NAMALWA (cell line): Measurements from ENCODE around the gene PEPD.

ENCODE experiments used
- DNase-seq: peaks from one replicate; pipeline ENCODE4 v3.0.0-alpha.2; 2015; ENCODE audit warnings: low spot score

PEPD gene

DNA sequence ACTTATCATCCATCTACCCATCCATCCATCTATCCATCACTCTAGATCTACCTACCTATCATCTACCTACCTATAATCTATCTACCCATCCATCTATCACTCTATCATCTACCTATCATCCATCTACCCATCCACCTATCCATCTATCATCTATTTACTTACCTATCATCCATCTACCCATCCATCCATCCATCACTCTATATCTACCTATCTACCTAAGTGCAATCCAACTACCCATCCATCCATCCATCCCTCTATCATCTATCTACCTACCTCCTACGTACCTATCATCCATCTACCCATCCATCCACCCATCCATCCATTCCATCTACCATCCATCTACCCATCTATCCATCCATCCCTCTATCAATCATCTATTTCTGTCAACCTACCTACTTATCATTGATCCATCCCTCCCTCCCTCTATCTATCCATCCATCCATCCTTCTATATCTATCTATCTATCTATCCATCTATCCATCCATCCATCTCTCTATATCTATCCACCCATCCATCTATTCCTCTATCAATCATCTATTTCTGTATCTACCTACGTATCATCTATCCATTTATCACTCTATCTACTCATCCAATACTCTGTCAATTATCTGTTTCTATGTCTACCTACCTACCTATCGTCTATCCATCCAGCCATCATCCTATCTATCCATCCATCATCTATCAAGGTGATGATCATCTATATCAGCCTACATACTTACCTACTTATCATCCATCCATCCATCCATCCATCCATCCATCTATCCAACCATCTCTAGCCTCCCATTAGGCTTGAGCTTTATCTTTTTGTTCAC lies 99.0 kb downstream of the PEPD start:
- no peak for DNase-seq

- no peak for DNase-seq
Measured at GRCh38 chr19:33421368-33421767, 100.2 kb downstream of the PEPD start.

GRCh38 chr19:33420821-33421220 lies 100.8 kb downstream of the PEPD start:
- DNase-seq: no peak

DNA sequence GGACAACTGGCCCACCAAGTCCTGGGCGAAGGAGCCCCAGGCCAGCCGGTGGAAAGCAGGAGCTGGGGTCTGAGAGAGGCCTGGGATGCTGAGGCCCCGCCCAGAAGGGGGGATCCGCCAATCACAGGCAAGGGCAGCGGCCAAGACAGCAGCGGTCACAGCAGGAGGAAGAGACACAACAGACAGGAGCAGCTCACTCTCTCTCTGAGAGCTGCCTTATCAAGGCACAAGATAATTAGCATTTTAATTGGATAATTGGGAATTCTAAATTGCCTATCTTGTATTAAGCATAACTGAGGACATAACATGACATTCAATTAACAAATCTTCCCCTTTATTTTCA lies 101.8 kb downstream of the PEPD start:
- no peak for DNase-seq

DNA sequence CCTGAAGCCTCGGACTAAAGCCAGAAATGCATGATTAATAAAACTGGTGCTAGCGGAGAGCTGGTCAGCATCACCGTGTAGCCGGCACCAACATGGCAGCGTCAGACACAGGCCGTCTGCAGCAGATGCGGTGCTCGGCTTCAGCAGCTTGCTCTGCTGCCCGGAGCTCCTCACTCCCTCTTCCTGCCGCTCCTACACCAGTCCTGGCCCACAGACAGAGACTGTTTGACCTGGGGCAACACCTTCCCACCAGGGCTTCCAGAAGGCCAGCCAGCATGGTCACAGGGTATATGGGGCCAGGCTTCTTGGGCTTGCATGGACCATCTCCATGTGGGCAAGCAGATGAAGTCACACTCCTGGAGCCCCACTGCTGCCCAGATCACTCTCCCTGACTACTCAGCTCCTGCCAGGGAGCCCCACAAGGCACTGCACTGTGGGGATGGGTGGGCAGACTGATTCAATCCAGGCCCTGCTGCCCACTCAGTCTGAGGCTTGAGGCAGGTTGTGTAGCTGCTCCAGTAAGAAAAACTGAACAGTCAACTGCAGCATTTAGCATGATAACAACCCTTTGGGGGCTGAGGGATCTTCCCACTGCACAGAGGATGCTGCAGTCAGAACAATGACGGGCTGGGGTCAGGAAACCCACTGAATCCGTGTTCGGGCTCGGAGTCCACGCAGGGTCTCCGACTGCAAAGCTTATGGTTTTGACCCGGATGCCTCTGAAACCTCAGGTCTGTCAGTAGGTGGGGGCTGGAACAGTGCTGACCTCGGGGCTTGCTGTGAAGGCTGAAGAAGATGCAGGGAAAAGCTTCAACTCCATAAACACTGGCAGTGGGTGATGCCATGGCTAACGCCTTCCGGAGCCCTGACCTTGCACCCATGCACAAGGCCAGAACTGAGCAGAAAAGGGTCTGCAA lies 102.5 kb downstream of the PEPD start:
- no peak for DNase-seq

DNA sequence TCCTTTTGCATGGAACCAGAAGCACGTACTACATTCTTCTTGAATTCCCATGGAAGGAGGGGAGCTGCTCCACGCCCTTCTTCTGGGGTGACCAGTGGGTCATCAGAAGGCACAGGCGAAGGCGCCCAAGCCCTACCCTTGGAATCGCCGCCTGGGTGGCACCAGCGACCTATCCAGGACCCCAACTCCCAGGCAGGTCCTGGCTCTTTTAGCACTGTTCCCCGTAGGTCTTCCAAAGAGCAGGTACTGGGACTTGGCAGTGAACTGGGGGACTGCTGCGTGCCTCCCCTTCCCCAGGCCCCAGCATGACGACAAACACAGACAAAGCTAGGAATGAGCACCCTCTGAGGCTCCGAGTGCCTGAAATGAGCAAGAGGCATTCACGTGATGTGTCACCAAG lies 103.1 kb downstream of the PEPD start:
- DNase-seq: no peak

DNA sequence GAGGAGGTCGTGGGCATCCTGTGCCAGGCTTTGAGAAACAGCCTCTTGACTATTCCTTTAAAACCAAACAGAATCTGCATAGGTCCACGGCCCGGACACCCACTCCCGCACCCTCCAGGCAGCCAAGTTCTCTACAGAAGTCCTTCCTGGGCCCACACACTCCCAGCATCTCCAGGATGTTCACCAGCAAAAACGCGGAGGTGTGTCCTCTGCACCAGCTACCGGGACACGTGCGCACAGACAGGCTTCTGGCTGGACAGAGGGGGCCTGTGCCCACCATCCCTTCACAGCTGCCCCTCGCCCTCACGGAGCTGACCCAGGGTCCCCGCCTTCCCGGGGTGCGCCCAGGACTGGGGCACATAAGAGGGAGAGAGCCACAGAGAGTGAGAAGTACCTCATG lies 103.8 kb downstream of the PEPD start:
- DNase-seq: no peak

DNA sequence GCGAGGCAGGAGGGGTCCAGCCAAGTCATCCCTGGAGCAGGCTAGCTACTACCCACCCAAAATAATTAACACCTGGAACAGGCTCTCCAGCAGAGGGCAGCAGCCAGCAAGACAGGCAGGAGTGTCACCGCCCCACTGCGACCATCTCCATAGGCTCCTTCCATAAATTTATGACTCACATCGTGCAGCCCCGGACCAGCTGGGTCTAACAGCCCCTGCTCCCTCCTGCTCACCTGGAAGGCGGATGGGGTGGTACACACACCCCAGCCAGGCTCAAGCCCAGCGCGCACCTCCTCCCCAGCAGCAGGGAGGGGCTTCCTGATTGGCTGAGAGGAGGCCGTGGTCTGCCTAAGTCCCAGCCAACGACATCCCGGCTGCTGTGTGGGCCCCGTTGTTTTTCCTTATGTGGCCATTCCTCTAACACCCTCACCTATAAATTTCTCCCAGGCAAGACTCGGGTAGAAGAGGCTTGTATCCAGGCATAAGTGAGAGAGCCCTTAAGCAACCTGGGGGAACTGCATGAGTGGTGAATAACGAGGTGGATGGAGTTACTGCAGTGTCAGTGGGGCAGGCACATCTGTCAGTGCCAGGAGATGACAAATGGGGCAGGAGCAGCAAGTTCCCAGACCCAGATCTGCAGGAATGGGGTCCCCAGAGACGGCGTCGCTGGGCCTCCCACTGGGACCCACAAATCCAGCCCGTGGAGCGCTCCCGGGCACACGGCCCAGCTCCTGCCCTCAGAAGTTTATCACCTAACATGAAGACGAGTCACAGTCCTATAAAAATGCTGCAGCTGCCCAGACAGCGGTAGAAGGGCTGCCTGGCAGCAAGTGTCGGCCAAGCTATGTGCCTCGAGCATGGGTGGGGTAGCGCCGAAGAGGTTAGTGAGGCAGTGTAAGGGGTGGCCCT lies 105.0 kb downstream of the PEPD start:
- DNase-seq: peak; percentile 75

GRCh38 chr19:33414667-33415605 lies 106.7 kb downstream of the PEPD start:
- DNase-seq: no peak

GRCh38 chr19:33413868-33414666 lies 107.5 kb downstream of the PEPD start:
- DNase-seq: no peak

DNA sequence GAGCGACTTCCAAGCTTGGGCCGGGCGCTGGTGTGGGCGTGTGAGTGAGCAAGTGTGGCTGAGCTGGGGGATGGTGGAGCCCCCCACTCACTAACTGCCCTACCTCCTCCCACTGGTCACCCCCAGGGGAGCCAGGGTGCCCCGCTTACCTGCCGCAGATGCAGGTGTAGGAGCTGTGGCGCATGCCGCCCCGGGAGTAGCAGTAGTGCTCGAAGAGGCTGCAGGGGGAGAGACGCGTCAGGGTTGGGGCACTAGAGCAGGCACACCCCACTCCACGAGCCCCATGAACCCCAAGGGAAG lies 108.2 kb downstream of the PEPD start:
- DNase-seq: no peak

DNA sequence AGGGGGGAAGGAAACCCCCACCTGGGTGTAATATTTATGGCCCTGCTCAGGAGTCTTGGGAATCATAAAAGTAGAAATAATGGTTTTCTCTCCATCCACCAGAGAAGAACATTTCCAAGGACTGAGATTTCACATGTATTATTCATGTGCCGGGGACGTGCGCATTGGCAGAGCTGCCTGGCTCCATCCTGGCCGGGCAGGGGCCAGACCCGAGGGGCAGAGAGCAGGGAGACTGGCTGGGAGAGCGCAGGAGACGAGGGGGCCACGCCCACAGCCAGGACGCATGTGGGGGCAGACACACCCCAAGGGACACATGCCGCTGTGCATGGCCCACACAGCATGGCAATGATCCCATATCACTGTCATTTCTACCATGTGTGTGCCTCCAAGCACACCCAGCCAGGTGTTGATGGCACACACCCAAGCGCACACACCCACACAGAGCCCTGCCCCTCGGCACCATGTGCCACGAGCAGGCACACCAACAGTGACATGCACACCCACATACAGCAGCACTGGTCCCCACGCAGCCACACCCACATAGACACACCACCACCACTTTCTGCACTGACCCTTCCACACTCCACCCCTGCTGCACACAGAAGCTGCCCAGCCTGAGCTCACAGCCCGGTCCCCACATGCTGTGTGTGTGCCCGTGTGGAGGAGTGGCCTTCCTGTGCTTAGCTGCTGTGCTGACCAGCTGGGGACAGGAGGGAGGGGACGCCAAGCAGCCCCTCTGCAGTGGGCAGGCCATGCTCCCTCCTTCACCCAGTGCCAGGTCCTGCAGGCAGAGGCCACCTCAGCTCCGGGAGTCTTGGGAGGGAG lies 108.8 kb downstream of the PEPD start:
- no peak for DNase-seq

GRCh38 chr19:33411621-33412180 lies 109.9 kb downstream of the PEPD start:
- DNase-seq: no peak

DNA sequence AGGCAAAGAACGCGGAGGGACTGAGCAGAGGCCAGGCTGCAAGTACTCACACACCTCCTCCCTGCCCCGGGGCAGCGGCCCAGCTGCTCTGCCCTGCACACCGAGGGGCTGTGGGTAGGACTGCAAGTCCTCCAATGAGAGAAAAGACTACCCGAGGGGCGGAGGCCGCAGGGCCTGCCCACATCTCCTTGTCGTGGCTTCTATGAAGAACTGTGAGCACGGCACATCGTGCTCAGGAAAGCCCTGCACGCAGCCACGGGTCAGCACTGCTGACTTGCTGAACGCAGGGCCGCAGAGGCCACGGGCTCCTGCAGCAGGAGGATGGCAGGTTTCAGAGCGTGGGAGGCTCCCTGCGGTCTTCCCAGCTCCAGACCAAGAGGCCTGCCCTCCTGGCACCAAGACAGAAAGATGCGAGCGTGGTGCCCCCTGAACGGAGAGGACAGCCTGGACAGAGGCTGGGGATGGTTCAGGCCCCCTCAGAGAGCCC lies 110.6 kb downstream of the PEPD start:
- no peak for DNase-seq

GRCh38 chr19:33409906-33410685 lies 111.5 kb downstream of the PEPD start:
- no peak for DNase-seq

DNA sequence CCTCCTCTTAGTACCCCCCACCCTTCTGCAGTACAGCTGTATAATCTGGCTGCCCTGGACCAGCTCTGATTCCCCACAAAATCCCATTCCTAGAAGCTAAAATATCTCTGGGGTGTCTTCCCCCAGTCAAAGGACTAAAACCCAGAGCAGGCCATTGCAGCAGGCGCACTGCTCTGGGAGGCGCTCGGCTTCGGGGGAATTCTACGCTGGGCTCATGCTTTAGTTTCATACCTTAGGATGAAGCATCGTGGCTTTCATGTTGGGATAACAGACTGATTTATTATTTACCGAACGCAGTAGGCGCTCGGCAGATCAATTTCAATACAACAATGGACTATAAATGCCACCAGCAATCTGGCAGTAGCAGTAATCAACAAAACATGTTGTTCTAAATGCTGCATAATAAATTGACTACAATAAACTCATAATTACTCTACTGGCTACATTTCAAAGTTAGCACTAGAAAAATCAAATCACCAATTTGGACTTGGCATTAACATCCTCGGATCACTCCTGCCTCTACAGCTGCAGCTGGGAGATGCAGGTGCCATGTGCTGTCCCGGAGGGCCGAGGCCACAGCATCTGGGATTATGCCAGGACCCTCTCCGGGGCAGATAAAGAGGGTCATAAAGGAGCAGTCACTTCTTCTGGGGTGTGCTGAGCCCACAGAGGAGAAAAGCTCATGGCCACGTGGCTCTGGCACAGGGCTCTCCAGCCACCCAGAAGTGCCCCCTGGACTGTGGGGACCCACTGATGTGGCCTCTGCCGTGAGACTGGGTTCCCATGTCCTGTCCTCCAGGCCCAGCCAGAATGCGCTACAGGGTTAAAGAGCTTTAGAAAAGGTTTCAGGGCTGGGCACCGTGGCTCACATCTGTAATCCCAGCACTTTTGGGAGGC lies 112.8 kb downstream of the PEPD start:
- no peak for DNase-seq

- DNase-seq: no peak
Measured at GRCh38 chr19:33408116-33408515, 113.5 kb downstream of the PEPD start.
